GM21526 (cell line): ENCODE measurements around the gene SFPQ.

ENCODE experiments used
- ATAC-seq: cut with Tn5 transposase; IDR thresholded peaks from one replicate; pipeline ENCODE4 v1.9.1; 2021; ENCODE audit warnings: moderate library complexity; ENCODE audit not compliant: unreplicated experiment, low FRiP score

The SFPQ gene

DNA sequence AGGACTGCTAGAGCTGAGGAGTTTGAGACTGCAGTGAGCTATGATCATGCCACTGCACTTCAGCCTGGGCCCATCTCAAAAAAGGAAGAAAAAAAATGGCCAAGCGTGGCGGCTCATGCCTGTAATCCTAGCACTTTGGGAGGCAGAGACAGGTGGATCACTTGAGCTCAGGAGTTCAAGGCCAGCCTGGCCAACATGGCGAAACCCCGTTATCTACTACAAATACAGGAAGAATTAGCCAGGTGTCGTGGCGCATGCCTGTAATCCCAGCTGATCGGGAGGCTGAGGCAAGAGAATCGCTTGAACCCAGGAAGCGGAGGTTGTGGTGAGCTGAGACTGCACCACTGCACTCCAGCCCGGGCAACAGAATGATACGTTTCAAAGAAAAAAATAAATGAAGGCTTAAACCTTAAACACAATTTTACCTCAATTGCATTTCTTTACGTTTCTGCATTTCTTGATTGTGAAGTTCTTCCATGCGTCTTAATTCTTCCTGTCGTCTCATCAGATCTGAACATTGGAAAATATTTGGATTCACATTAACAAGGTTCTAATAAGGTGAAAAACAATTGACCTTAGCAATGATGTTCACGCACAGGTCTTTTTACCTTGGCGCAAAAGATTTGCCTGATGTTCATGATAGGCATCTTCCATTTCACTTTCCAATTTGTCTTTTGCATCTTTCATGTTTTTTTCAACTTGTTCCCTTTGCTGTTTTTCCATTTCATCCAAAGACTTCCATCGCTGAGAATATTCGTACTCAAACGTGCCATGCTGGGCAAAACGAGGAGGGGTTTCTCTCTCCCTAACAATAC lies 4.2 kb downstream of the SFPQ start:
- ATAC-seq = no peak

DNA sequence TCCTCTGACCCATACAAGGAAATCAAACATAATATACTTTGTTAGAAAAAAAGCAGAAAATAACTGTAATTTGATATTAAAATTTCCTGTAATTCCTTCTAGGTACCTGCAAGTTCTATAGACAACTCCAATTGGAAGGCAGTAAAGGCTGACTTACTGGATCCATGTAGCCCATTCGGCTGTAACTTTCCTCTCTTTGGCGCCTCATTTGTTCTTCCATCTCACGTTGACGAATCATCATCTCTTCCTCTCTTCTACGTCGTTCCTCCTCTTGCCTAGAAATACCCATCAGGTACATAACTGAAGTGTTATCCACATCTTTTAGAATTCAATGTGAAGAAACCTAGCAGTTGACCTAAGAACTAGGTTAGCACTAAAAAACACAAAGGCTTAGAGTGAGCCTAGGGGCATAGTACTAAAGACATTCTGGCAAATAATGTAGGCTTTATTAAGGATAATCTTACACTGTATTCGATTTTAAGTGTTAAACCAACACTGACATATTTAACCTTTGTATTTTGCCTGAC lies 5.1 kb downstream of the SFPQ start:
- ATAC-seq = no peak

DNA sequence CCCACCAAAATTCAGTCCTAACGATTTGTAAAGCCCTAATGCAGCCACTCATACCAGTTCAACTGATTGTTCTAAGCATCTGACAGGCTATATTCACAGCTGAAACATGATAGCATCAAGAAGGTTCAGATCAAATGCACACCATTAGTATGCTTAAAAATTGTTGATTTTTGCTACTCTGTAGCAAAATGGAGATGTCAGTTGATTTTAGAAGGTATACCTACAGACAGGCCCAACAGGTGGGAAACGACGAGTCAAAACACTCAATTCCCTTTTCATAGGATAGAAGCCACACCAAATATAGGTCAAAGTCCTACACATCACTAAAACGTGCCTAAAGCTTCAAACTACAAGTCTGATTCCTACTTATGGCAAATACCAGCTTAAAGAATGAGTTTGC lies 6.7 kb downstream of the SFPQ start:
- ATAC-seq = no peak

DNA sequence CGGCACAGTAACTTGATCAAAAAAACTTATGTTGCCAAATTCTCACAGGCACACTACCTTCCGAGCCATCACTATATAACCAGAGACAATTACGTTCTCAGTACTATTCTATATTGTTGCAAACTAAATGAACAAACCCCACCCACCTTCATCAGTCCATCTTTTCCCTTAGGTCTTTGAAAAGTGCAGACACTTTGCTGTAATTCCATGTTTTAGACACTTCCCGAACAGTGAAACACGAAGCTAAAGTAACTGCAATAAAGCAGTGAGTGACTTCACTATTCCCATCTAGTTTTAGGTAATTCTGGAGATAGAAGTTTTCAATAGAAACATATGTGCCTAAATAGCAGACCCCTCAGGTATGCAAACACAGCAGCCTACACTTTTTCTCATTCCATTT lies 7.7 kb downstream of the SFPQ start:
- ATAC-seq = no peak

DNA sequence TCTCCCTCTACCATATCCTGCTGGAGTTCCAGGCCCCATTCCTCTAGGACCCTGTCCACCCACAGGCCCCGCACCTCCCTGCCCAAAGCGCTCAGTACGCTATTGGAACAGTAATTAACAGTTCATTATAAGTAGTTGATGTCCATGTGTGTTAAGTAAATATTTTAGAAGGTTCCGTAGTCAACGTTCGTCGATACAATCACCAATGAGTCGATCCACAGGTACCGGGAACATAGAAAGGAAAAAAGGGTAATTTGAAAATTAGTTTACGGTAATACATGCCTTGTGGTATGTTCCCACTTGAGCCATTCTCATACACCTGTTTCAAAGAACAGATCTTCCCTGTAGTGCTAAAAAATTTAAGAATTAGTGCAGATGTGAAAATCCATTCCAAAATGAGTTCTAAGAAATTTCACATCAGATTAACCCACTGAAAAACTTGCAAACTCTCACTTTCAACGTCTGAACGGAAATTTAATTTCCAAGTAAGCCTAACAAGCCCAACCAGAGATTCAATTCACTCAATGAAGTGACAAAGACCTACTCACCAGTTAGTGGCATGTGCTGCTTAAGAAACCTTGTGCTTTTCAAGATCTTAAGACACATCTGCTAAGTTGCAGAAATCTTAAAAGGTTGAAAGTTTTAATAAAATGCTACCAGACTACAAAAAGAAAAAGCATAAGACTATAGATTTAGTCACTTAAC lies 8.3 kb downstream of the SFPQ start:
- ATAC-seq = no peak

DNA sequence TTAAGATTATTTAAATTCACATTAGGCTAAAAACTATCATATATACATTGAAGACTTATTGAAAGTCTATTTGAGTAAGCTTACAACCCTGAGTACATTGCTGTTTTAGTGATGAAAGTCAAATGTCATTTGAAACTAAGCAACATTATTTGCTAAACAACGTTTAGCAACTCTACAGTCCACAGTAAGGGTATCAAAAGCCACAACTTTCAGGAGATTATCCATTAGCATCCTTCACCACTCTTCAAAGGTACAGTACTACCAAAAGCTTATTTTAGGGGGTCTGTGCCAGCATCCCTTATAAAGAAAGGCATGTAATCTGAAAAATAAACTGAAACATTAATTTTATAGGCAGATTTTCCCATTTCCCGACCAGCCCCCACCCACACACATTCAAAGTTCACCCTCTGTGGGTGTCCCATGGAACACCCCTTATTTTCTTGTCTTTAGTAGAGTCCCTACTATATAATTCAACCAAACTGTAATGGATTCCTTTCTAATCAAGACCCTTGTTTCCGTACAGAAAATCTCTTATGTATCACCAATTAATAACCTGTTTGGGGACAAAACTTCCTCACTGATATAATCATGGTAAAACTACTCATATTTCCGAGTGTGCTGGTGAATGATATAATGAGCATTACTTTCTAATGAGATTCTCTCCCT lies 11.0 kb downstream of the SFPQ start:
- ATAC-seq = no peak

DNA sequence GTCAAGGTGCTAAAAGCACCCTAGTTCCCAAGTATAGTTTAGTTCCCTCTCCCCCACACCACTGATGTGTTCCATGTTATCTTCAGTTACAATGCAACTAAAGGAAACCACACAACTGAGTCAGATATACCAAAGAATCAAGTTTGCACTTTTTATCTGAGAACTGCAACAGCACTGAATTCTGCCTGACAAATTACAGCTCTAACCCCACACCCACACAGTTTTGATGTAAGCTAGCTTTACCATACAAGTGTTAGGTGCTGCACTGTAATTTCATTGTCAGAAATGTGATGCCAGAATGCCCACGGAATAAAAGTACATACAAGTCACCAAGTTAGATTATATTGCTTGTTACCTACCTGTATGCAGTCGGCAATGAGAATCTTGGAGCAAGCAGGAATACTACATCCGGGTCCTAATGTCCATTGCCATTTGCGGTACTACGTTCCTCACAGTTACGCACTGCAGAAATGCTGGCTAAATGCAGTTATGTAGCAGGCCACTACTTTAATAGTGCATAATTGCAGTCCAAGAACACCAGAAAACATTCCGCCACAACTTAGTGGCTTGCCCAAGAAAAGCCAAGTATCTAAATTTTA lies 12.1 kb downstream of the SFPQ start:
- ATAC-seq = no peak

DNA sequence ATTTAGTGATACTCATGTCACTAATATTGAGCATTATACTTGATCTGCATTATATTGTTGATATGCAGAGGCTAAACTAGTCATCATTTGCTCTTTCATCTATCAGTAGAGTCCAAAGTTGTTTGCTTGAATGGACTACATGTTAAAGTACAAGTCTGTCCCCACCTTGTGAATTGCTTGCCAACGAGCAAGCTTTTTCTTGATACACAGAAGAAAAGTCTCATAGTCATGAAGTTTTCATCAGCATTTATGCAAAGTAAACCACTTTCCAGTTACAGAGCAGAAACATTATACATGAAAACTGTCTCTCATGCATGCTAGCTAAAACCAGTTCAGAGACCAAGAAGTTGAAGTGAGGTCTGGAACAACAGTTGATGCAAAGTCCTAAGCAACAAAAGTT lies 13.0 kb downstream of the SFPQ start:
- no peak for ATAC-seq

DNA sequence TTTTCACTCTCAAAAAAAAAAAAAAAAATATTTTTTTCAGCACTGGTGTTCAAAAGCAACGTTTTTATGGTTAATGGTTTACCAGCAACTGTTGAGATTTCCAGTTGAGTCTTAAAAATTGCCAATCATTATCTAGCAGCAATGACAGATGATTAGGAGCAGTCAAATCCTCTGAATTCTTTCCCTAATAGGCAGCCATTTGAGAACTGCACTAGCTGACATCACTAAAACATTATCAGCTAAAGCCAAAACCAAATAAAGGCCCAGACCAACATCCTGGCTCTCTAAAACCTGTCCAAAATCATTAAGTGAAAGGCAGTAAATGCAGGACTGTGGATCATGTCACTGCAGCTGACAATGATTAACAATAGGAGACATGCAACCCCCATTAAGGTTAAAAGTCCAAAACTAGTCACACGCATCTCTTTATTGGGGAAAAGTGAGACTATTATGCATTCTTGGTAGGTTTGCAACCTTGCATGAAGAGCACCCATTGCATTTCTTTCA lies 14.0 kb downstream of the SFPQ start:
- ATAC-seq = no peak

DNA sequence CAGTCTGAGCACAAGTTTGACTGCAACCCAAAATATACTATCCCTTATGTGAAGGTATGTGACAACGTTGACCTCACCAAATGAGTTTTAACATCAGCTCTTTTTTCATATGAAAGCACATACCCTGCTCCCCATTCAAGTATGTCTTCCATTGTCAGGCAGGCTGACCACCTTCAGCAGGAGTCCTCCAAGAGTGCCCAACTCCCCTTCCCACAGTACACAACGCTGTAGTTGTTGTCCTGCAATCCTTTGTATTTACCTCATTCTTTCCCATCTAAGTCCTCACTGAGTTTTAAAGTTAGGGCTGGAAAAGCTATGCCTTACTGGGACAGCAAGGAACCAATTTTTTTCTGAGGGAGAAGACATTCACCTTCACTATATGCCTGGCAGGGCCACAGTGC lies 14.7 kb downstream of the SFPQ start:
- no peak for ATAC-seq

DNA sequence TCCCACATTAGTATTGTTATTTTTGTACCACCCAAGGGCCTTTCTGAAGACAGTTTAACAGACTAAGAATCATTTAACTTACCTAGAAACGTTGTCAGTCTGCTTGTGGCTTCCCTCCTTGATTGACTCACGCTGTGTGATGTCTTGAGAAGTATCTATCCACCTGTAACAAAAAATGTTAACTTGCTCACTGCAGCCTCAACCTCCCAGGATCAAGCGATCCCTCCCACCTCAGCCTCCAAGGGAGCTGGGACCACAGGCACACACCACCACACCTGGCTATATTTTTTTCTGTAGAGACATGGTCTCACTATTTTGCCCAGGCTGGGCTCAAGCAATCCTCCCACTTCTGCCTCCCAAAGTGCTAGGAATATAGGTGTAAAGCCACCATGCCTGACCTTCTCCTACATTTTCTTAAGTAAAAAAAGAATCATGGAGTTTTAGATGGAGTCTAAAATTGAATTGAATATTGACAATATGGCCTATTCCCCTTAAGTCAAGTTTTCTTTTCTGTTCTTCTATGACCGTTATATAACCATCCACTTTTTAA lies 15.6 kb downstream of the SFPQ start:
- ATAC-seq = no peak

DNA sequence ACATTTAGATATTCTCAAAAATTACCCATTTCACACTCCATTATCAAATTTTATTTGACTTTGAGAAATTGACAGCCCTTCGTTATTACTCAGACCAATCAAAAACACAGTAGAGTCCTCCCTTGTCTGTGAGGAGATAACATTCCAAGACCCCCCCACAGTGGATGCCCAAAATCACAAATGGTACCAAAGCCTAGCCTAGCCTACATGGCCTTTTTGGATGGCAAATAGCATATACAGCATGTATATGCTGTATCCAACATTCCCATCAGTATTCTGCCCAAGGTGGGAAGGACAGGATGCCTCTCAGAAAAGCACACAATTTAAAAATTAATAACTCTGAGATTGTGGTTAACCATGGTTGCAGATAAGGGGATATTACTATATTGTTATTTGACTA lies 17.3 kb downstream of the SFPQ start:
- ATAC-seq = no peak

DNA sequence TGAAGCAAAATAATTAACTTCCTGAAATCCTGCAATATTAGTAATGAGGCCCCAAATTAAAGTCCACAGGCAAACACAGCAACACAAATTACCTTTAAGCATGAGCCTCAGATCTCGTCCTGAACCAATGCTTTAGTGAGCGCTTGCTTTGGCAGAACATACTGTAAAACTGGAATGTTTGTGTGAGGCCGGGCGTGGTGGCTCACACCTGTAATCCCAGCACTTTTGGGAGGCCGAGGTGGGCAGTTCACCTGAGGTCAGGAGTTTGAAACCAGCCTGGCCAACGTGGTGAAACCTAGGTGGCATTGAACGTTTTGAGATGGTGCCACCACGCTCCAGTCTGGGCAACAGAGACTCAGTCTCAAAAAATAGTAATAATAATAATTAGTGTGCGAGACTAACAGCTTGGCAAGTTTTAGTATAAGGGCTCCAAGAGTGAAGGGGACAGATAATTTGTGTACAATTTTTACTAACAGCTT lies 17.8 kb downstream of the SFPQ start:
- ATAC-seq = no peak

DNA sequence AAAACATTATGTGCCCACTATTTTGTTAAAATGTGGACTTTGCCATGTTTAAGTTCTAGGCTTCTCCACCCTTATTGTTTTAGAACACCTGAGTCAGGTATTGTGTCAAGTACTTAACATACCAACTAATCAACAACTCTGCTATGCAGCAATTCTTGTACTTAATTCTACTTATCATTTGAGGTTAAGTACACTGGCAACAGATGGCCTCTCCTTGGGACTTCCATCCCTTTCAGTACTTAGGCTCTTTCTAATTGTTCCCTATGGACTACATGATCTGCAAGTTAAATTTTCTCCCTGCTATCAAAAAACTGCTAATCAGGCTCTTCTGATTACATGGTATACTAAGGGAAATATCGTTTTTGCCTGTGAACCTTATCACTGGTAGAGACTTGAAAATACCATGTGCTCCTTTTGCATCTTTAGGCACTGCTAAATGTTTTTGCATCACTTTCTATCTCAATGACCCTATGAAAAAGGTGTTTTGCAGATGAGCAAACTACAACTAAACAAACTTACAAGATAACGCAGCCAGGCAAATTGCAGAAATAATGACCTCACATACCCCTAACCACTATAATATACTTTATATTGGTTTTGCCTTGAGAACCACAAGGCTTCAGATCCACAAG lies 18.9 kb downstream of the SFPQ start:
- ATAC-seq = no peak

DNA sequence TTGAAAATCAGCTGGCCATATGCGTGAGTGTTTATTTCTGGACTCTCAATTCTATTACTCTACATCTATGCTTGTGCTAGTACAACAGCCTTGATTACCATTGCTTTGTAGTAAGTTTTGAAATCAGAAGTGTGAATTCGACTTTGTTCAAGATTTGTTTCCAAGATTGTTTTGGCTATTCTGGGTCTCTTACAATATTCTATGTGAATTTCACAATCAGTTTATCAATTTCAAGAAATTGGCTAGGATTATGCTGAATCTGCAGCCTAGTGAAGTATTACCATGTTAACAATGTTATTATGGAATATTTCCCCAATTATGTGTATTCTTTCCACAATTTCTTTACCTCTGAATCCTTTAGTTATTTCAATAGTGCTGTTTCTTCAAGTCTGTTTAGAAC lies 19.5 kb downstream of the SFPQ start:
- ATAC-seq = no peak

DNA sequence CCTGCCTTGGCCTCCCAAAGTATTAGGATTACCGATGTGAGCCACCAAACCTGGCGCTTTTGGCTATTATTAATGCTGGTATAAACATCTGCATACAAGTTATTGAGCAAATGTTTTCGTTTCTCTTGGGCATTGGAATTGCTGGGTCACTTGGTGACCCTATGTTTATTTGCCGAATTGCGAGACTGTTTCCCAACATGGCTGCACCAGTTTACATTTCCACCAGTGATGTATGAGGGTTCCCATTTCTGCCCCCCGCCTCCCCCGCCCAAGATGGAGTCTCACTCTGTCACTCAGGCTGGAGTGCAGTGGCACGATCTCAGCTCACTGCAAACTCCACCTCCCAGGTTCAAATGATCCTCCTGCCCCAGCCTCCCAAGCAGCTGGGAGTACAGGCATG lies 20.9 kb downstream of the SFPQ start:
- no peak for ATAC-seq

DNA sequence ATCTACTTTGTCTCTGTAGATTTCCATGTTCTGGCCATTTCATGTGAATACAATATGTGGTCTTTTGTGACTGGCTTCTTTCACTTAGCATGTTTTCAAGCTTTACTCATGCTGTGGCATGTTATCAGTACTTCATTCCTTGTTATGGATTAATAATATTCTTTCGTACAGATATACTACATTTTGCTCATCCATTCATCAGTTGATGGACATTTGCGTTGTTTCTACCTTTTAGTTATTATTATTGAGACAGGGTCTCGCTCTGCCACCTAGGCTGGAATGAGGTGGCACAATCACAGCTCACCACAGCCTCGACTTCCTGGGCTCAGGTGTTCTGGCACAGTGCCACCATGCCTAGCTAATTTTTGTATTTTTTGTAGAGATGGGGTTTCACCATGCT lies 21.4 kb downstream of the SFPQ start:
- no peak for ATAC-seq

DNA sequence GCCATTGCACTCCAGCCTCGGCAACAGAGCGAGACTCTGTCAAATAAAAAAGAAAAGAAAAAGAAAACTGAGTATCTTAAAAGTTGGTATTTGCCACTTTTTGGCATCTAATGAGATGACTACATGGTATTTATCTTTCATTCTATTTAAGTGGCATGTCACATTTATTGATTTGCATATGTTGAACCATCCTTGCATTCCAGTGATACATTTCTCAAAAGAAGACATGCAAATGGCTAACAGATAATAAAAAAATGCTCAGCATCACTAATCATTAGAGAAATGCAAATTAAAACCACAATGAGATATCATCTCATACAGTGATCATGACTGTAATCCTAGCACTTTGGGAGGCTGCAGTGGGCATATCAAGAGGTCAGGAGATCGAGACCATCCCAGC lies 28.1 kb downstream of the SFPQ start:
- no peak for ATAC-seq

DNA sequence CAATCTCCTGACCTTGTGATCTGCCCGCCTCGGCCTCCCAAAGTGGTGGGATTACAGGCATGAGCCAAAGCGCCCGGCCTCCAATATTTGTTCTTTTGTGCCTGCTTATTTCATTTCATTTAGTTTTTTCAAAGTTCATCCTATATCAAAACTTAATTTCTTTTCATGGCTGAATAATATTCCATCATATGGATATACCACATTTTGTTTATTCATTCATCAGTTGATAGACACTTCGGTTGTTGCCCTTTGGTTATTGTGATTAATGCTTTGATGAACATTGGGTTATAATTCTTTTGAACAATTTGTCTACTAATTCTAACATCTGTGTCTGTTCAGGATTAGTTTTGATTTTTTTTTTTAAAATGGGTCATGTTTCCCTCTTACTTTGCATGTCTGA lies 41.7 kb downstream of the SFPQ start:
- no peak for ATAC-seq
